Activated CD4-positive, alpha-beta T cell treated with anti-CD3 and anti-CD28 coated beads, Interleukin-2, amount 50 U/mL, for 48 hours (primary cell): ENCODE measurements around the gene TFDP1.
"Not testable (repeated sequence)": the region's sequence is repeated elsewhere in the genome, so short reads cannot be mapped to it uniquely, and the experiment has no call there.

Experiments used
- DNase-seq, 2 experiments: peaks; one replicate each; pipeline ENCODE4 v3.0.0-alpha.2; 2020

TFDP1 gene

GRCh38 chr13:113576597-113576996, 8.0 kb upstream of the TFDP1 start:
- no peak for DNase-seq

- no peak for DNase-seq
Observed at GRCh38 chr13:113577881-113578435, 6.6 kb upstream of the TFDP1 start.

- no peak for DNase-seq
Observed at GRCh38 chr13:113579686-113580085, 4.9 kb upstream of the TFDP1 start.

DNA sequence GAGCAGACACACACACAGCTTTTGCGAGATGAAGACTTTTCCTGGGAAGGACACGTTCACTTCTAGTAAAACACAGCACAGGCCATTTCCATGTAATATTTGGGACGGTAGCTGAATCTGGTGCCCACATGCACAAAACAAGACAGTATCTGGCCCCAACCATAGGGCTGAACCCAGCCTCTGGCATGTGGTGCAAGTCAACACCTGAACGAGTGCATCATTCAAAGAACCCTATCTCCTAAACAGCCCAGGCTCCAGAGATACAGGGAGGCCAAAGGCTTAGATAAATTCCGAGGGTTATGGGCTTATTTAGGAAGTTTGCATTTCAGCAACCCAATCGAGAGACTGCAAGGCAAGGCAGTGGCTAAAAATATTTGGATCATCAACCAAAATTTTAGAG, 2.7 kb upstream of the TFDP1 start:
- no peak for DNase-seq

- no peak for DNase-seq
Observed at GRCh38 chr13:113582841-113583631, 1.5 kb upstream of the TFDP1 start.

DNA sequence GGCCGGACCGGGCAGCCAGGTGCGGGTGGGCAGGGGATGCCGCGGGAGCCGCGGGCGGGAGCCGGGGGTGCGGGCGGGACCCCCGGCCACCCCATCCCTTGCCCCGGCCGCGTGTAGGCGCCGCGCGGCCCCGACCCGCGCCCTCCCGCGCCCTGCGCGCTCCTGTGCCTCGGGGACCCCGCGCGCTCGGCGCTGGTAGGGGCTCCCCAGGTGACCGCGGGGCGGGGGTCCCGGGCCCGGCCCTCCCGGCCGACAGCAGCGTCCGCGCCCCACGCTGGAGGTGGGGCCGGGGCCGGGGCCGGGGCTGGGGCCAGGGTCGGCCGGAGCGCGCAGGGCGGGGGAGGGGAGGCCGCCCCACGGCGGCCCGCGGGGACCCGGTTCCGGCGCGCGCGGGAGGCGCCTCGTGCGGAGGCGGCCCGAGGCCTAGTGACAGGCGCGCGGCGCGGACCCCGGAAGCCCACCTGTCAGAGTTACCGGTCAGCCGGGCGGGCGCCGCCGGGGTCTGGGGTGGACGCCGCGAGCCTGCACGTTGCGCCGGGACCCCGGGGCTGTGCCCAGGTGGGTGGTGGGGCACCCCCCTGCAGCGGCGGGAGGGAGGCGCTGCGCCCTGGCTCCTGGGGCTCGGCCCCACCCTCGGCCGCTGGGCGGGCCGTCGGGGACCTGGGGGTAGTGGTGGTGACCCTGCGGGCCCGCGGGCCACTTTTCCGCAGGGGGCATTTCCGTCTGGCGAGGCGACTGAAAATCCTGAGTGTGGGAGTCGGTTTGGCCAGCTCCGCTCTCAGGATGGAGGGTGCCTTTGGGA, 518 bp downstream of the TFDP1 start:
- peak; percentile 37 to 38 for DNase-seq

GRCh38 chr13:113585896-113586295, 1.3 kb downstream of the TFDP1 start:
- DNase-seq = peak; percentile 11 to 30

DNA sequence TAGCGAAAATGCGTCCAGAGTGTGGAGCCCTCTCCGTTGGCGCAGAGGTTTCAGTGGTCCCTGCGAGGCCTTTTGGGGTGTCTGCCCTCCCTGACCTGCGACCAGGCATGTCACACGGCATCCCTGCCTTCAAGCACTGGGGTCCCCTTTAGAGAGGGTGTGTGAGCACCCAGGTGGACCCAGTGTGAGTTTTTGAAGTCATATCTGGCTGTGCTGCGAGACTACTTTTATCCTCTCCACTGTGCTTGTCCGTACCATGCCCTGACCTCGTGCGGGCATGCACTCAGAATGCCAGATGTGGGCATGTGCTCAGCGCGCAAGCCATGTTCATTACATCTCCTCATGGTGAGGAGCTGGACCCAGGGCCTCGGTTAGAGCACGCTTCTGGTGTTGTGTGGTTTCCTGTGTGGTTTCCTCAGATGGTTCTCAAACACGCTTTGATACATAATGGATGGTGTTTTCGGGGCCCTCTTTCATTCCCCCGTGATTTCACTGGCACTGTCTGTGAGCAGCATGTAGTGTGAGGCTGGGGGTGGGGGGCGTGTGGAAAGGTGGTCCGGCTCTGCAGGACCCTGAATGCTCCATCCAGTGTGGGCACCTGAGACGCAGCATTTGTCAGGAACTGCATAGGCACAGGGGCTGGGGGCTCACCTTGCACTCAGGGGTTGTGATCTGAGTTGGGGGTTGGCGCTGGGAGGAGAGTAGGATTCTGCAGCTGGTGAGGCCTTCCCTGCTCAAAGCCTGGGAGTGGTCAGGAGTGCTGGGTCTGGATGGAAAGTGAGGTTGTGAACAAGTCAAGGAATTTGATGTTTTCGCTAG, 2.3 kb downstream of the TFDP1 start:
- peak in 1 of 2 experiments; percentile 26 for DNase-seq

DNA sequence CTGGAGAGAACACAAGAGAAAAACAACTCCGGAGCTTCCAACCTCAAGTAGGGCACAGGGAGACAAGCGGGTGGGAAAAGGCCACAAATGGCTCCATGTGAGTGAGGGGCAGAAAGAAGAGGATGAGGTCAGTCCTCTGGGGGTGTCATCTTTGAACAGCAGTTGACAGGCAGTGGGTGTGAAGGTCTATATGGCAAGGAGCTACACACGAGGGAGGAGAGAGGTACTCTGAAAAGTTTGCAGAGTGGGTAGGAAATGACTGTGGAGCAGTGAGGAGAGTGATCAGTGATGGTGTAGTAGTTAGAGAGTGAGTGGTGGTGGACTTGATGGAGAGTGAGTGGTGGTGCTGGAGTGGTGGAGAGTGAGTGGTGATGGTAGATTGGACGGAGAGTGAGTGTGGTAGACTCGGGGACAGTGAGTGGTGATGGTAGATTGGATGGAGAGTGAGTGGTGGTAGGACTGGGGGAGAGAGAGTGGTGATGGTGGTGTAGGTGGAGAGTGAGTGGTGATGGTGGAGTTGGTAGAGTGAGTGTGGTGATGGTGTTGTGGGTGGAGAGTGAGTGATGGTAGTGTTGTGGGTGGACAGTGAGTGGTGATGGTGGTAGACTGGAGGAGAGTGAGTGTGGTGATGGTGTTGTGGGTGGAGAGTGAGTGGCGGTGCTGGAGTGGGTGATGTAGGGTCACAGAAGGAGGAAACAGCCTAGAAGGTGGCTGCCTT, 4.0 kb downstream of the TFDP1 start:
- no peak for DNase-seq

GRCh38 chr13:113589251-113589960, 4.9 kb downstream of the TFDP1 start:
- no peak for DNase-seq

DNA sequence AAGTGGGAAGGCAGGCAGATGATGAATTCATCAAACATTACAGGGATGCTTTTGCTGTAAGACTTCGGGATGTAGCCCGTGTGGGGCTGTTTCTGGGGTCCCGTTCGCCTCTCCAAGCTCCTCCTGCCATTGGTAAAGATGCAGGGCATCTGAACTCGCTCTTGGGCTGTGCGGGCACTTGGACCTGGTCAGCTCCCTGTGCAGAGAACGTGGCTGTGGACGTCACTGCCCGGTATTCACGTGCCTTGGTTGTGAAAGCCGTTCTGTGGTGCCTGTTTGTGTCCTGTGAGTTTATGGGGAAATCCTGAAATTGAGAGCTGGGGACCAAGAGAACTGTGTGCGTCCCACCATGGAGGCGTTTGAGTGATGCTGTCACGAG, 5.4 kb downstream of the TFDP1 start:
- DNase-seq = no peak

- DNase-seq = no peak
Observed at GRCh38 chr13:113591750-113592149, 7.2 kb downstream of the TFDP1 start.

GRCh38 chr13:113592571-113592970, 8.0 kb downstream of the TFDP1 start:
- no peak for DNase-seq

GRCh38 chr13:113594066-113594821, 9.7 kb downstream of the TFDP1 start:
- DNase-seq = not testable (repeated sequence)

GRCh38 chr13:113595131-113595530, 10.6 kb downstream of the TFDP1 start:
- no peak for DNase-seq

GRCh38 chr13:113596321-113597200, 12.0 kb downstream of the TFDP1 start:
- no peak for DNase-seq

DNA sequence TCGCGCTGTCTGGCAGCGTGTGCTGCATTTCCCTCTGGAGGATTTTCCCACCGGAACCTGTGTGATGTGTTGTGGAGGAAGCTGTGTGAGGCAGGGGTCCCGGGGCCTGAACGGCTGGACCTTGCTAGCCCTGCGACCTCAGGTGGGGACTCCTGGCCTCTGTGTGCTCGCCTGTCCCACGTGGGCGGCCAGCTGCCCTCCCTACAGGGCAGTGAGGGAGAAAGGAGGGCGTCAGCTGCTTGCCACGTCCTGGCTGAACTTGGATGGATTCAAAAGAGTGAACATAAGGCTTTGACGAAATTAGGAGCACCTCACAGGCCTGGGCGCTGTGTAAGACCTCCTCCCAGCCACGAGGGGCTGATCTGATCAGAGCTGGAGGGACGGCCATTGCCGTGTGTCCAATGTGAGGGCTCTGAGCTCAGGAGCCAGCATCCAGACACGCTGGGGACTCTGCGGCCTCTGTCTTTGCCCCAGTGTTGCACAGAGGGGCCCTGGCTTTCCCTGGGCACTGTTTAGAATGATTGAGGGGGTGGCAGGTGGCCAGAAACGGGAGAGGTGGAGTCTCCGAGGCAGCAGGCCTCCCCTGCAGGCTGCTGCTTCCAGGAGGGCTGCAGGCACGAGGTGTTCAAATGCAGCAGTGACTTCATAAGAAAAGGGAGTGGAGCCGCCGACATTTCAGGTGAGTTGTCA, 13.0 kb downstream of the TFDP1 start:
- DNase-seq = no peak

DNA sequence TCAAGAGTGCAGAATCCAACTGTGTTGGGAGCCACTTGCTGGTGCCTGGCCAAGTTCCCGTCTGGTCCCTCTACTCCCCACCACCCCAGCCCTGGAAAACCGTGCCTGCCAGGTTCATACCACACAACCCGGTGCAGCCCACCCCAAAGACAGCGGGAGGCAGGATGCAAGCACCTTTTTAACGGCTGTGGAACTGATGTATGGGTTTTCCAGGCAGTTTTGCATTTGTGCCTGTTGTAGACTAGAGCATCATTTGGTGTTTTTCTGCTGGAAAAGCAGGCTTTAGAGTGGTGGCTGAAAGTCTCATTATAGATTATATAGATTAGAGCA, 13.5 kb downstream of the TFDP1 start:
- no peak for DNase-seq

DNA sequence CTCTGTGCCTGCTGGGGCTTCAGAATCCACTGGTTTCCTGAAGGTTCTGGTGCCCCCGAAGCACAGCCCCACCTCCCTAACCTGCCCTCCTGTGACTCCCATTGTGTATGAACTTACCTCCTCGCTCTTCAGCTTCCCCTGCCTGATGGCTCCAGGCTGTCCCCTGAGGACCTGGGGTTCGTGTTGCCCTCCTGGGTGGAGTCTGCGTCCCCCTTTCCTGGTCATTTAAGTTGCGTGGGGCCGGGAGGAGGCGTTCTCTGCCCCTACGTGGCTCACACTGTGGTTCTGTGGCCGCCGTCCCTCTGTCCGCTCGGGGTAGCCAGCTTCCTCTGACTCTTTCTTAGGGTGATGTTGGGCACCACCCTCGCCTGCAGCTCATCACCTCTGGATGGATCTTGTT, 13.9 kb downstream of the TFDP1 start:
- DNase-seq = no peak
